Putamen (tissue), 1 donor: Measurements from ENCODE around the gene GALNT16.
"Not testable (repeated sequence)": the region's sequence is repeated elsewhere in the genome, so short reads cannot be mapped to it uniquely, and the experiment has no call there.

Experiments
- DNase-seq: peaks from one replicate; pipeline ENCODE4 v3.0.0-alpha.2; 2016; ENCODE audit warnings: low spot score

Gene GALNT16

GRCh38 chr14:69364378-69364777 is 104.4 kb downstream of the GALNT16 start:
- DNase-seq = no peak

DNA sequence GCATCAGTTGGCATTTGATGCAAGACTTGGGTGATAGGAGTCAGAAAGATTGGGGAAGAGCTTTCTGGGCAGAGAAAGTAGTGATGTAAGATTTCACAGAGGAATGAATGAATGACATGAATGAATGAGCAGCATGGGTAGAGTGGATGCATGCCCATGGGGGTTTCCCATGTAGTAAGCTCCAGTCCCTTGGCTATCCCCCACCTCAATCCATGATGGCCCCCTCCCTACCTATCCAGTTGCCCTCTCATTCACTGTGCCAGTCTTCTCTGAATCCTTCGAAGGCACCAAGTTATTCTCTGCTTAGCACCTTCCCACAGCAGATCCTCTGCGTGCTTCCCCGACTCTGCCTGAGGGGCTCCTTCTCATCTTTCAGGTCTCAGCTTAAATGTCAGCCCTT is 106.1 kb downstream of the GALNT16 start:
- no peak for DNase-seq

- no peak for DNase-seq
Measured at GRCh38 chr14:69366761-69367160, 106.8 kb downstream of the GALNT16 start.

- DNase-seq = no peak
Measured at GRCh38 chr14:69368381-69368780, 108.4 kb downstream of the GALNT16 start.

GRCh38 chr14:69370061-69370460 is 110.1 kb downstream of the GALNT16 start:
- no peak for DNase-seq

DNA sequence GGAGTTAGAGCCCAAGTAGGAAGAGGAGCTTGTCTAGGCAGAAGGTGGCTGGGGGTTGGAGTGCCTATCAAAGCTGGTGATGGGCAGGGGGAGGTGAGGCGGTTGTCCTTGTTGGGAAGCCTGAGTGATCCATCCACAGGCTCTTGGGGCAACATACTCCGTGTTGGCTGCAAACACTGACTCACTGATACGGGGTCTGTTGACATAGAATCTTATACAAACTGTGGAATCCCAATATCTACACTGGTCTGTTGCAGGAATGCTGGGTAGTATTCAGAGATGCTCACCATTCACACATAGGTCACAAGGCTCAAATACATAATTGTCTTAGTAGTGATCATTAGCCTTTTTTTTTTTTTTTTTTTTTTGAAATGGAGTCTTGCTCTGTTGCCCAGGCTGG is 112.2 kb downstream of the GALNT16 start:
- no peak for DNase-seq

DNA sequence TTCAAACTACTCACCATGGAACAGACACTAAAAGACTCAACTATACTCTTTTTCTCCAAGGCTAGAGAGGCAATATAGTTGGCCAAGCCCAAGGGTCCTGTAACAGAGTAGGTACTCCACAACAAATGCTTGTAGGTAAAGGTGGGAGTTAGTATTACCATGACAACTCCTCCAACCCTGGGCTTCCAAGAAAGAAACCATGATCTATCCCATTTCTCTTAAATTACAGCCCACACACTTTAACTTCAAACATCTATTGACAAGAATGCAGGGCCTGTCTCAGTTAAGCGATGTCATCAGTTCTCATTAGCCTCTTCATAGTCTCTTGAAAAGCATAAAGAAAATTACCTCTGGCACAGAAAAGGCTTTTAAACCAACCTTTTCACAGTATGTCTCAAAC is 113.1 kb downstream of the GALNT16 start:
- peak; percentile 25 for DNase-seq

DNA sequence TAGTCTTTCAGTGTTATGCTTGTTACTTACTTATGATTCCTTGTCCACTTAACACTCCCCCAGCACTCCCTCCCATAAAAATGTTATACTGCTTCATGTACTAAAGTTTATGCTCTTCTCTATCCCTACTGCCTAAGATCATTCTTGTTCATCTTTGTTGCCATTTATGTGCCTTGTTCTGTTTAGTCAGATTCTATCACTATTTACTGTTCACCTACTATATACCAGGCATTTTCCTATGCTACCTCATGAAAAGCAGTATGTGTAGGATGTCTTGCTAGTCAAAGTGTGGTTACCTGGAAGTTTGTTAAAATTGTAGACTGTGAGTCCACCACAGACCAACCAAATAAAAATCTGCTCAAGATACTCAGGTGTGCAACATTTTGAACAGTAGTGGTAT is 114.3 kb downstream of the GALNT16 start:
- no peak for DNase-seq

GRCh38 chr14:69375182-69375581 is 115.2 kb downstream of the GALNT16 start:
- no peak for DNase-seq

DNA sequence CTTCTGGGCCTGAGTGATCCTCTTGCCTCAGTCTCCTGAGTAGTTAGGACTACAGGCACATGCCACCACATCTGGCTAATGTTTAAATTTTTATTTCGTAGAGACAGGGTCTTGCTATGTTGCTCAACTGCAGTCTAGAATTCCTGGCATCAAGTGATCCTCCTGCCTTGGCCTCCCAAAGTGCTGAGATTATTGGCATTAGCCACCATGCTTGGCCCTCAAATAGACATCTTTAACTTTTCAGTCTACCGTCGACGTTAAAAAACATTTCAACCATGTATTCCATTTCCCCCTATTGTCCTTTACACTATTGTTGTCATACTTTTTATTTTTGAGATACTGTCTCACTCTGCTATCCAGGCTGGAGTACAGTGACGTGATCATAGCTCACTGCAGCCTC is 115.8 kb downstream of the GALNT16 start:
- no peak for DNase-seq

- no peak for DNase-seq
Measured at GRCh38 chr14:69376439-69376838, 116.5 kb downstream of the GALNT16 start.

- DNase-seq = no peak
Measured at GRCh38 chr14:69378274-69378673, 118.3 kb downstream of the GALNT16 start.

GRCh38 chr14:69387311-69387710 is 127.4 kb downstream of the GALNT16 start:
- DNase-seq = no peak

GRCh38 chr14:69391400-69391799 is 131.4 kb downstream of the GALNT16 start:
- not testable (repeated sequence) for DNase-seq

DNA sequence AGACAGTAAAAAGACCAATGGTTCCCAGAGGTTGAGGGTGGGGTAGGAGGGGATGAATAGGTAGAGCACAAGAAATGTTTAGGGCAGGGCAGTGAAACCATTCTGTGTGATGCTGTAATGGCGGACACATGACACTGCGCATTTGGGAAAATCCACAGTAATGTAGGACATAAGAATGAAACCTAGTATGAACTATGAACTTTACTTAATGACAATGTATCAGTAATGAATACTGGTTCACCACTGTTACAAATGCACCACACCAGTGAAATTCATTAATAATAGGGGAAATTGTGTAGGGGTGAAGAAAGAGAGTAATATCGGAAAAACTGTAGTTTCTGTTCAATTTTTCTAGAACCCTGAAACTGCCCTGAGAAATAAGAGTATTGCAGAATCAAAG is 132.5 kb downstream of the GALNT16 start:
- DNase-seq = no peak

DNA sequence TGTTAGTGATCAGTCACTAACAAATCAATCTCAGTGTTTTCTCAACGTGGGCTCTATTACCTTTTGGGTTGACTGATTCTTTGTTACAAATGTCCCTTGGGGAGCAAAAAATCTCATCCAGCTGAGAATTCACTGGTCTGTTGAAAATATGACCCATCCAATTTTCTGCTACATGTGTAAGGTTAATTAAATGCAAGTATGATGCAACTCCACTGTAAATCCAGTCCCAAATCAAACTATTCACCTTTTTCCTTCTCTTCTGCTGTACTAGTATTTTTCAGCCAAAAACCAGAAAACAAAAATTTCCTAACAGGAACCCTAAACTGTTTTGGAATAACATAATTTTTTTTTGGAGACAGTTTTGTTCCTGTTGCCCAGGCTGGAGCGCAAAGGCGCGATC is 136.0 kb downstream of the GALNT16 start:
- DNase-seq = no peak

GRCh38 chr14:69398053-69398817 is 138.3 kb downstream of the GALNT16 start, which contains the start of the genes ERH and SLC39A9:
Gene ERH (minus strand): TSS chr14:69398299. CDS start chr14:69398233, 66 bp downstream.
Gene SLC39A9 (plus strand): TSS chr14:69398692. CDS start chr14:69399370, 678 bp downstream.
- DNase-seq = peak; percentile 98

DNA sequence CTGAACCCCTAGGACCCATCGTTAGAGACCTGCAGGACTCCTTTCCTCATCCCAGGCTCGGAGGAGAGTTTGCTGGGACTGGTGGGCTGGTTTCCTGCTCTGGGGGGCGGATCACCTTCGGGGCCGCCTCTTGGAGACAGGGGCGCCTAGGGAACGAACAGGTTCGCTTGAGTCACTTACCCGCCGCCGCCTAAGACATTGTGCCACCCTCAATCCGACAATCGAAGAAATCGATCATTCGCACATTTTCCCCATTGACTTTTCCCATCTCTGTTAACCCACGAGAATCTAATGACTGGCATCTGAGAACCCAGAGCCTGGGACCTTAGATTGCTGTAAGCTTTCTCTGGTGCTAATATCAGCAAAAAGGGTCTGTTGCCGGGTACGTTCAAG is 138.9 kb downstream of the GALNT16 start:
- DNase-seq = peak; percentile 1

- no peak for DNase-seq
Measured at GRCh38 chr14:69399750-69400149, 139.8 kb downstream of the GALNT16 start.

- no peak for DNase-seq
Measured at GRCh38 chr14:69400154-69400553, 140.2 kb downstream of the GALNT16 start.

DNA sequence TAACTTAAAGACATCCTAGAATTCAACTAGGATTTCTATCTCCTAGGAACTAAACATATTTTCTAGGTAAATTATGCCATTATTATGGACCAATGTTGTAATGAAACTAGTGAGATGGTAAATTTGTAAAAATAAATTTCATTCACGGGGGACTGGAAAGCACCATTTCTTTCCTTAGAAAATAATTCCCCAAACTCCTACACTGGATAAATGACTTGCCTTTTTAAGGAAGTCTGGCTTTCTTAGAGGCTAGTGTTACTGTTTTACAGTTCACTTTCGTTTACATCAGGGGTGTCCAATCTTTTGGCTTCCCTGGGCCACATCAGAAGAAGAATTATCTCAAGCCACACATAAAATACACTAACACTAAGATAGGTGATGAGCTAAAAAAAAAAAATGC is 141.9 kb downstream of the GALNT16 start:
- no peak for DNase-seq

DNA sequence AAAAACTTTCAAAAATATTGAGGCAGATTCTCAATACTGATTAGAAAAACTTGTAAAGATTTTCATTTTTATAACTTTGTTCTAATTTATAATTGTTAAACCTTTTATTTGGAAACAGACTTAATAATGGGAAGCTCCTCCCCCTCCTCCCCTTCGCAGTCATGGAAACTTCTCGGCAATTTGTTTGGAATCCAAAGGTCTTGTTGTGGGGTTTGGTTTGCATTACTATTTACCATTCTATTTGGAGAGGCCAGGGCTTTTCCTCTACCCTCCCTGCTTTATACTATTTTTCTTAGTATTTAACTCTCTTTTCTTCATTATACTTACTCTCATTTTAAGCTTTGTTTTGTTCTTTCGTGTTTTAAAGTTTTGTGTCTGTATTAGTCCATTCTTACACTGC is 144.5 kb downstream of the GALNT16 start:
- DNase-seq = no peak

DNA sequence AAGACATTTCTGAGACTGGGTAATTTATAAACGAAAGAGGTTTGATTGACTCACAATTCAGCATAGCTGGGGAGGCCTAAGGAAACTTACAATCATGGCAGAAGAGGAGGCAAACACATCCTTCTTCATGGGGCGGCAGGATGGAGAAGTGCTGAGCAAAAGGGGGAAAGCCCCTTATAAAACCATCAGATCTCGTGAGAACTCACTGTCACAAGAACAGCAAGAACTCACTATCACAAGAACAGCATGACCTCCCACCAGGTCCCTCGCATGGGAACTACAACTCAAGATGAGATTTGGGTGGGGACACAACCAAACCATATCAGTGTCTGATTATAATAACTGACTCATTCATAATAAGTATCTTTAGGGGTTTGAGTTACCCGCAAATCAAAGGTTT is 144.9 kb downstream of the GALNT16 start:
- DNase-seq = no peak

- no peak for DNase-seq
Measured at GRCh38 chr14:69405762-69406161, 145.8 kb downstream of the GALNT16 start.
